Eye (tissue), 1 donor: Measurements from ENCODE around the gene OR2AP1.
"Not testable (repeated sequence)": the region's sequence is repeated elsewhere in the genome, so short reads cannot be mapped to it uniquely, and the experiment has no call there.

Source experiments
- DNase-seq: peaks from one replicate; pipeline ENCODE4 v3.0.0-alpha.2; 2015

Gene OR2AP1

DNA sequence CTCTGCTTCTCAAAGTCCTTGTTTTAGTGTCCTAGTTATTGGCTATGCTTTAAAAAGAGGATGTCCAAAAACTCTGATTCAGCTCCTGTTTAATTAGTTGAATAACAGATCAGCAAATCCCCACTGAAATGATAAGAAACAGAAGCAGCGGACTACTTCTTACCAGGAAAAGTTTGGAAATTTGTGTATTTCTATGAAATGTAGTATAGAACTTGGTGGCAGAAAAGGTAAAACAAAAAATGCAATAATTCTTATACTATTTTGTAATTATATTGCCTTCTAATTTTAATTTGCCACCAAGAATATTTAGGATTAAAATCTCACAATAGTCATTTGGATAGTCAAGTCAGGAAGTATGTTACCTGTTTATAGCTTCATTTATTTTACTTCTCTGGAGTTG, at the start of gene OR2AP1:
OR2AP1 (plus strand) TSS at position 301 of the 400 bp plus-strand sequence. CDS start 1,947 bp downstream, outside the sequence.
- DNase-seq = no peak

DNA sequence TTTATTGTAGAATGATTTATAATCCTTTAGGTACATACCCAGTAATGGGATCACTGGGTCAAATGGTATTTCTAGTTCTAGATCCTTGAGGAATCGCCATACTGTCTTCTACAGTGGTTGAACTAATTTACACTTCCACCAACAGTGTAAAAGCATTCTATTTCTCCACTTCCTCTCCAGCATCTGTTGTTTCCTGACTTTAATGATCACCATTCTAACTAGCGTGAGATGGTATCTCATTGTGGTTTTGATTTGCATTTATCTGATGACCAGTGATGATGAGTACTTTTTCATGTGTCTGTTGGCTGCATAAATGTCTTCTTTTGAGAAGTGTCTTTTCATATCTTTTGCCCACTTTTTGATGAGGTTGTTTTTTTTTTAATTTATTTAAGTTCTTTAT, 24.0 kb upstream of the OR2AP1 start:
- DNase-seq = not testable (repeated sequence)

- DNase-seq = no peak
Observed at GRCh38 chr12:55548756-55549155, 23.5 kb upstream of the OR2AP1 start.

DNA sequence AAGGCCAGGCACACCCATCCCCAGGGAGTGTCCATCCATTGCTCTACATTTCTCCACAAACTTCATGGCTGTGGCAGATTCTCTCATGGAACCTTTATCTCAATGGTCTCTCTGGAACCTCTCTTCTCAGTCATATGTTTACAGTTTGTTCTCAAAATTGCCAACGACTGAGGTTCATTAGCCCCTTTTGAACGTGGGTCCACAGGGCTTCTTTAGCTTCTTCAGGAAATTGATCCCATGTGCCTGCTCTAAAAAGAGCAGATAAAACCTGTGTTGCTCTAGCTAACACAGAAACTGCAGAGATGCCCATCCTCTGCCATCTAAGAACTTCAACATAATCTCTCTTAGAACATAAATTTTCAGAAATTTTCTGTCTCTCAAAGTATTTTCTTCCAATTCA, 23.0 kb upstream of the OR2AP1 start, which contains the start of gene OR6C4:
OR6C4 (plus strand) TSS at position 301 of the 400 bp plus-strand sequence. CDS start 1,625 bp downstream, outside the sequence.
- no peak for DNase-seq

DNA sequence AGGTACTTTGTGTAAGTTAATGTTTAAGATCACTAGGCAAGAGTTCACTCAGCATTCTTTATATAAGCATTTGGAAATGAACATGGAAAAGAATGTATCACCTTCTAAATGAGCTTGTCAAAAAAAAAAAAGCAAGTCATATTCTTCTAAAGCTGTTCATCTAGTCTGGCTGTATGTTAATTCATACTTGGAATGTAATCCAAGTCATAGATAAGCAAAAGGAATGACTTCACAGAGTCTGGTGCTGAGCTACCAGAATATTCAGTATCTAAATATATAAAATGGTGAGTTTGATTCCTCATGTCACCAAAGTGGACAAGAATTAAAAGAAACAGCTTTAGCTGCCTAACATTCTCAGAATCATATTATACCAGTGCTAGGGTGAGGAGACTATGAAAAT, 18.0 kb upstream of the OR2AP1 start:
- no peak for DNase-seq

DNA sequence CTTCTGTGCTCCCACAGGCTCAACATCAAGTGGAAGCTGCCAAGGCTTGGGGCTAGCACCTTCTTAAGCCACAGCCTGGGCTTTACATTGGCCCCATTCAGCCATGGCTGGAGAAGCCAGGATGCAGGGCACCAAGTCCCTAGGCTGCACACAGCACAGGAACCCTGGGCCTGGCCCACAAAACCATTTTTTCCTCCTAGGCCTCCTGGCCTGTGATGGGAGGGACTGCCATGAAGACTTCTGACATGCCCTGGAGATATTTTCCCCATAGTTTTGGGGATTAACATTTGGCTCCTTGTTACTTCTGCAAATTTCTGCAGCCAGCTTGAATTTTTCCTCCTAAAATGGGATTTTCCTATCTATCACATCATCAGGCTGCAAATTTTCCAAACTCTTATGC, 2.2 kb upstream of the OR2AP1 start:
- not testable (repeated sequence) for DNase-seq

DNA sequence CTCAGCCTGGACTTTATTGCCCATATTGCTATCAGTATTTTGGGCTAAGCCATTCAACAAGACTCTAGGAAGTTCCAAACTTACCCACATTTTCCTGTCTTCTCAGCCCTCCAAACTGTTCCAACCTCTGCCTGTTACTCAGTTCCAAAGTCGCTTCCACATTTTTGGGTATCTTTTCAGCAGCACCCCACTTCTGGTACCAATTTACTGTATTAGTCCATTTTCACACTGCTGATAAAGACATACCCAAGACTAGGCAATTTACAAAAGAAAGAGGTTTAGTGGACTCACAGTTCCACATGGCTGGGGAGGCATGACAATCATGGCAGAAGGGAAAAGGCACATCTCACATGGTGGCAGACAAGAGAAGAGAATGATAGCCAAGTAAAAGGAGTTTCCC, 1.6 kb upstream of the OR2AP1 start:
- DNase-seq = not testable (repeated sequence)

DNA sequence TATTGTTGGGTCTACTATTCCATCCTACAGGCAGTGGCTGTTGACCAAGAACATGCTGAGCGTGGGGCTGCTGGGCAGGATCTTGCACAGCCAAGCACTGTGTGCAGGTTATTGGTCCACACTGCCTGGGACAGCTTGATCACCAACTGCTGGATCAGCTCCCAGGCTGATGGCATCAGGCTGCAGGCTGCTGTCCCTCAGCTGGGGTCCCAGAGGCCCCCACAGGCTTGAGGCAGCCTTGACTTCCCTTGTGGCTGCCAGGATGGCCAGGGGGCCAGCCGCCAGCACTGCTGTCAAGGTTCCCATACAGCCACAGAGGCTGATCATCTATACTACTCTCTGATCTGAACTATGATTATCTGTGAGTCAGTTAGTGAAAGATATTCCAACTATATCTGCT, 9.8 kb downstream of the OR2AP1 start:
- no peak for DNase-seq

GRCh38 chr12:55585817-55586216, 13.5 kb downstream of the OR2AP1 start:
- no peak for DNase-seq

- not testable (repeated sequence) for DNase-seq
Observed at GRCh38 chr12:55590152-55590551, 17.9 kb downstream of the OR2AP1 start.

DNA sequence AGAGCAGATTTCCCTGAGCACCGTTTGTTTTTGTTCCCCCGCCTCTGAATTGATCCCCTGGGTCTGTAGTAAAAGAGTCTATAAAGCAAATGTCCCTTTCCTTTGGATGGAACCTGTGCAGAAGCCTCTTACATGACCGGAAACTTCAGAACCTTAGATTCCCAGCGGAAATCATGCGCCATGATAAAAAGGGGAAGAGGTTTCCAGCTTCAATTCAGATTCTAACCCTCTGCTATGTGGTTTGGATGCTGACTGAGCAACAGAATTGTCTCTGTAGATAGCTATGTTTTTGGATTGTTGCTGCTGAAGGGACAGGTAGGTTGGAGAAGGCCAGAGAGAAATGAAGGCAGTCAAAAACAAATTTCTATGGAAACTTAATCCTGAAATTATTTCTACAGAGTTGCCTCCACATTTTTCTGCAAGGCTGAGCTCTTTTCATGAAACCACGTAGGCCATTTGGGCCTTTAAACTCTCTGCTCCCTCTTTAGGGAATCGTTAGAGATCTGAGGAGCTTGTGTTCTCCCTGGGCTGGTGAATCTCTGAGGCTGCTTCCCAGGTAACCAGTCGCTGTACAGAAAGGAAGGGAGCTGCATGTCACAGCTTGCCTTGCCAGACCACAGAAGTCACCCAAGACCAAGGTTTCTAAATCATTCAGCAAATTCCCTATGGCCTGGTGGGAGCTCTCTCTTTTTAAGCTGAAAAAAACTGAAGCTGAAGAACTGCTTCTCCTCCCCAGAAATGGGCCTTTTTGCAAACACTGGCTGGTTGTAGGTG, 35.7 kb downstream of the OR2AP1 start:
- no peak for DNase-seq

DNA sequence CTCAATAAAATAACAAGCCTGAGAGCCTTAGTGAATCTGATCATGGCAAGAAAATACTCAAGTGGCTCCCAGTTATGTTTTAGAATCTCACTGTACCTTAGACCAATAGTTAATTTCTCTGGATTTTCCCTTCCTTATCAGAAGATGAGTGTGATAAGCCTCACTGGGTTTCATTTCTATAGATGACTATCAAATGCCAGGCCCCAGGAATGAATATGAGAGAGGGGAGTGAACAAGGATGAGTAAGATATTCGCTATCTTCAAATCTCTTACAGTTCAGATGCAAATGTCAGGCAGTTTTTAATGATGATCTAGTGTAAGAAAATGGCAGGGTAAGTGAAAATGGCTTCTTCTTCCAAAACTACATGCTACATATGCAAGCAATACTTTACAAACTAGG, 38.3 kb downstream of the OR2AP1 start:
- no peak for DNase-seq

DNA sequence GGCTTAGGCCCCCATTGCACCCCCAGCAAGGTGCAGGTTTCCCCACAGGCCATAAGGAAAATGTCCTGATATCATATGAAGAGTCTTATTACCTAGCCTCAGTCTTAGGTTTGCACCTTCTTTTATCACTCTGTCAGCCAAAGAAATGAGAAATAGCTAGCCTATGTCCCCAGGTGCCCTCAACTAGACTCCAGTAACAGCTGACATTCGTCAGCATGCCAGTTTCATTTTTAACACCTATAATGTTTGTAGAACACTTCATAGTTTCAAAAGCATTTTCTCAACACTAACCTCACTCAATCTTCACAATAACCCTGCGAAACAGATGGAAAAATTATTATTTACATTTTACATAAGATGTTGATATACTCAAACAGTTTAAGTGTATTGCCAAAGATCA, 40.4 kb downstream of the OR2AP1 start:
- DNase-seq = no peak

DNA sequence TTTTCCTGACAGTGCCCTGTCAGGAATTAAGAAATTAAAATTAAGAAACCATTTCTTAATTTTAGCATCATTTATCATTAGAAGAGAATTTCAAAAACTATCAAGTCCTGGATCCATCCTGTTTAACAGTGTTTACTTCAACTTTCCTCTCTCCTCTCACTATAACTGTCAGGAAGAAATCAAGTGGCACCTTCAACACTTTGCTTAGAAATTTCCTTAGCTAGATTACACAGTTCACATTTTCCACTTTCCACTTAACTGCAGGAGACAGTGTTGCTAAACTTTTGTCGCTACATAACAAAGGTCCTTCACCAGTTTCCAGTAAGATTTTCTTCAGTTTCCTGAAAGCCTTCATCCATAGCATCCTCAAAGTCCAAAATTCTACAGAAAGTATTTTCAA, 42.5 kb downstream of the OR2AP1 start:
- DNase-seq = no peak

- DNase-seq = peak; percentile 98
Observed at GRCh38 chr12:55619354-55620138, 47.3 kb downstream of the OR2AP1 start.

DNA sequence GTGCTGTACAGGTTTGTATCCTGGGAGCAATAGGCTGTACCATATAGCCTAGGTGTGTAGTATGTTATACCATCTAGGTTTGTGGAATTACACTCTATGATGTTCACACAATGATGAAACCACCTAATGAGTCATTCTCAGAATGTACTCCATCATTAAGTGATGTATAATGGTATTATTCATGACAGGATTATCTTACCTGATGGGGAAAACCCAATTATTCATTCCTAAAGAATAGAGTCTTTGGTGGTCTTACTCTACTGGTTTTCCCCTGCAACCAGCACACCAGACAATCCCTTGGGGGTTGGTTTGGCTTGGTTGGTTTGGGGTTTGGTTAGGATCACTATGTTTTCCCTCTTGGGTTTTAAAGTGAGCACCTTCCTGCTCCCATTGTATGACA, 51.8 kb downstream of the OR2AP1 start:
- DNase-seq = no peak
